ACC112 (cell line): ENCODE data around the gene PPP4R3C.
"Not testable (repeated sequence)": the region's sequence is repeated elsewhere in the genome, so short reads cannot be mapped to it uniquely, and the experiment has no call there.

Experiments used
- H2AFZ ChIP-seq: fragments of 200-600 bp; sonication (generic); one replicate; pipeline ENCODE4 v1.6.0; 2017; ENCODE audit warnings: antibody characterized with exemption, low read length; ENCODE audit not compliant: unreplicated experiment
- H3K27ac ChIP-seq: fragments of 200-600 bp; sonication (generic); 2 replicates; pipeline ENCODE4 v1.5.1; 2014; ENCODE audit warnings: low read depth, mild to moderate bottlenecking, antibody characterized with exemption, low read length, moderate library complexity
- H3K27me3 ChIP-seq: fragments of 200-600 bp; sonication (generic); 2 replicates; pipeline ENCODE4 v1.6.1; 2014; ENCODE audit warnings: mild to moderate bottlenecking, antibody characterized with exemption, low read length, moderate library complexity, mixed read lengths; ENCODE audit not compliant: insufficient read depth
- H3K36me3 ChIP-seq: fragments of 200-600 bp; sonication (generic); 2 replicates; pipeline ENCODE4 v1.6.1; 2016; ENCODE audit warnings: mild to moderate bottlenecking, antibody characterized with exemption, low read length, moderate library complexity, mixed read lengths; ENCODE audit not compliant: insufficient read depth
- H3K4me1 ChIP-seq: fragments of 200-600 bp; sonication (generic); one replicate; pipeline ENCODE4 v1.6.1; 2016; ENCODE audit warnings: low read length, mixed read lengths; ENCODE audit not compliant: insufficient read depth, unreplicated experiment, control insufficient read depth
- H3K4me3 ChIP-seq: fragments of 200-600 bp; sonication (generic); 2 replicates; pipeline ENCODE4 v1.5.1; 2014; ENCODE audit warnings: mild to moderate bottlenecking, low read depth, low read length
- H3K79me2 ChIP-seq: fragments of 200-600 bp; sonication (generic); one replicate; pipeline ENCODE4 v1.6.0; 2016; ENCODE audit warnings: low read length; ENCODE audit not compliant: control insufficient read depth, unreplicated experiment, insufficient read depth

The PPP4R3C gene

GRCh38 chrX:27463187-27463586 is at the start of gene PPP4R3C:
PPP4R3C (minus strand) TSS chrX:27463341; CDS start chrX:27463296, 45 bp downstream.
- no peak within 1 kb of the TSS for H3K4me3 ChIP-seq

GRCh38 chrX:27491397-27491796 is 28.3 kb upstream of the PPP4R3C start:
- Histone ChIP-seq H2AFZ (no peak overlapping the region), H3K79me2 (no peaks in the 10 kb centered on the region), H3K27ac (no peak overlapping the region), H3K4me1 (no peaks in the 10 kb centered on the region), H3K4me3 (no peak overlapping the region), H3K36me3 (no peaks in the 10 kb centered on the region), H3K27me3 (no peaks in the 10 kb centered on the region)

More at GRCh38 chrX:27463187-27463586, at the start of gene PPP4R3C:
- H3K4me1 ChIP-seq: no peaks in the 10 kb centered on the region
- no peak within 1 kb of the TSS for H3K27ac ChIP-seq
- no peaks in the 10 kb centered on the region for H3K36me3 ChIP-seq
- no peaks in the 10 kb centered on the region for H3K79me2 ChIP-seq
- H3K27me3 ChIP-seq: no peaks in the 10 kb centered on the region
- no peak within 1 kb of the TSS for H2AFZ ChIP-seq

- H3K27me3 ChIP-seq: no peaks in the 10 kb centered on the region
Measured at GRCh38 chrX:27466051-27466450, 2.9 kb upstream of the PPP4R3C start.

GRCh38 chrX:27465036-27465435 is 1.9 kb upstream of the PPP4R3C start:
- H3K27ac ChIP-seq: no peak overlapping the region
- no peaks in the 10 kb centered on the region for H3K36me3 ChIP-seq
- no peaks in the 10 kb centered on the region for H3K4me1 ChIP-seq
- no peak overlapping the region for H3K4me3 ChIP-seq
- no peaks in the 10 kb centered on the region for H3K27me3 ChIP-seq
- no peaks in the 10 kb centered on the region for H3K79me2 ChIP-seq
- H2AFZ ChIP-seq: no peak overlapping the region

More at GRCh38 chrX:27466051-27466450, 2.9 kb upstream of the PPP4R3C start:
- Histone ChIP-seq H3K79me2 (no peaks in the 10 kb centered on the region), H3K27ac (no peak overlapping the region), H3K4me1 (no peaks in the 10 kb centered on the region), H2AFZ (no peak overlapping the region), H3K36me3 (no peaks in the 10 kb centered on the region), H3K4me3 (no peak overlapping the region)

GRCh38 chrX:27459129-27459528 is 4.0 kb downstream of the PPP4R3C start:
- not testable (repeated sequence) for H2AFZ ChIP-seq, H3K27me3 ChIP-seq, H3K4me1 ChIP-seq, H3K27ac ChIP-seq, H3K79me2 ChIP-seq, H3K36me3 ChIP-seq, H3K4me3 ChIP-seq

- H3K36me3 ChIP-seq, H3K27me3 ChIP-seq, H3K4me1 ChIP-seq, H2AFZ ChIP-seq, H3K27ac ChIP-seq, H3K79me2 ChIP-seq, H3K4me3 ChIP-seq: not testable (repeated sequence)
Measured at GRCh38 chrX:27458544-27458943, 4.6 kb downstream of the PPP4R3C start.

GRCh38 chrX:27451324-27451723 is 11.8 kb downstream of the PPP4R3C start:
- no peaks in the 10 kb centered on the region for H3K36me3 ChIP-seq
- no peak overlapping the region for H3K27ac ChIP-seq
- H3K79me2 ChIP-seq: no peaks in the 10 kb centered on the region
- H2AFZ ChIP-seq: no peak overlapping the region
- no peak overlapping the region for H3K4me3 ChIP-seq
- no peaks in the 10 kb centered on the region for H3K4me1 ChIP-seq
- no peaks in the 10 kb centered on the region for H3K27me3 ChIP-seq

GRCh38 chrX:27446423-27446822 is 16.7 kb downstream of the PPP4R3C start:
- H3K27me3 ChIP-seq: no peaks in the 10 kb centered on the region
- no peak overlapping the region for H3K27ac ChIP-seq

GRCh38 chrX:27445438-27445837 is 17.7 kb downstream of the PPP4R3C start:
- Histone ChIP-seq H3K27ac (no peak overlapping the region), H2AFZ (no peak overlapping the region), H3K4me3 (no peak overlapping the region), H3K36me3 (no peaks in the 10 kb centered on the region), H3K27me3 (no peaks in the 10 kb centered on the region), H3K79me2 (no peaks in the 10 kb centered on the region), H3K4me1 (no peaks in the 10 kb centered on the region)

More at GRCh38 chrX:27446423-27446822, 16.7 kb downstream of the PPP4R3C start:
- H2AFZ ChIP-seq: no peak overlapping the region
- no peaks in the 10 kb centered on the region for H3K79me2 ChIP-seq
- H3K36me3 ChIP-seq: no peaks in the 10 kb centered on the region
- H3K4me1 ChIP-seq: no peaks in the 10 kb centered on the region
- H3K4me3 ChIP-seq: no peak overlapping the region

GRCh38 chrX:27444093-27444908 is 18.8 kb downstream of the PPP4R3C start:
- no peaks in the 10 kb centered on the region for H3K4me1 ChIP-seq
- no peaks in the 10 kb centered on the region for H3K79me2 ChIP-seq
- H3K27me3 ChIP-seq: no peaks in the 10 kb centered on the region
- H3K36me3 ChIP-seq: no peaks in the 10 kb centered on the region
- H3K4me3 ChIP-seq: no peak overlapping the region
- H2AFZ ChIP-seq: no peak overlapping the region
- no peak overlapping the region for H3K27ac ChIP-seq

- H3K27ac ChIP-seq, H3K4me1 ChIP-seq, H3K4me3 ChIP-seq, H3K36me3 ChIP-seq, H2AFZ ChIP-seq, H3K79me2 ChIP-seq, H3K27me3 ChIP-seq: not testable (repeated sequence)
Measured at GRCh38 chrX:27442392-27442791, 20.7 kb downstream of the PPP4R3C start.
